MM.1S (cell line): ENCODE measurements around the gene LGALS8.

ENCODE experiments used
- CTCF ChIP-seq: fragments of 300-600 bp; sonication (generic); IDR thresholded peaks from 2 replicates; pipeline ENCODE4 v1.5.1; 2016; ENCODE audit warnings: antibody characterized with exemption, low read length, mixed read lengths
- EZH2 ChIP-seq: fragments of 300-600 bp; sonication (generic); optimal IDR thresholded peaks from 2 replicates; pipeline ENCODE3; 2017; ENCODE audit warnings: low read depth, mild to moderate bottlenecking, antibody characterized with exemption, low read length, mixed read lengths
- EZH2phosphoT487 ChIP-seq: fragments of 300-600 bp; sonication (generic); IDR thresholded peaks from 2 replicates; pipeline ENCODE4 v1.6.1; 2018; ENCODE audit warnings: antibody characterized with exemption, low read length

GRCh38 chr1:236489710-236490377 is 33.9 kb upstream of the LGALS8 start:
- TF ChIP-seq CTCF: peak; percentile 58
- no peak for TF ChIP-seq EZH2
- no peak for TF ChIP-seq EZH2phosphoT487
